HG03103 (cell line): ENCODE measurements around the gene OR6N2.

Experiments used
- ATAC-seq: cut with Tn5 transposase; IDR thresholded peaks from one replicate; pipeline ENCODE4 v1.9.1; 2021; ENCODE audit warnings: low read depth; ENCODE audit not compliant: unreplicated experiment

The OR6N2 gene, protein sequence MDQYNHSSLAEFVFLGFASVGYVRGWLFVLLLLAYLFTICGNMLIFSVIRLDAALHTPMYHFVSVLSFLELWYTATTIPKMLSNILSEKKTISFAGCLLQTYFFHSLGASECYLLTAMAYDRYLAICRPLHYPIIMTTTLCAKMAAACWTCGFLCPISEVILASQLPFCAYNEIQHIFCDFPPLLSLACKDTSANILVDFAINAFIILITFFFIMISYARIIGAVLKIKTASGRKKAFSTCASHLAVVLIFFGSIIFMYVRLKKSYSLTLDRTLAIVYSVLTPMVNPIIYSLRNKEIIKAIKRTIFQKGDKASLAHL

DNA sequence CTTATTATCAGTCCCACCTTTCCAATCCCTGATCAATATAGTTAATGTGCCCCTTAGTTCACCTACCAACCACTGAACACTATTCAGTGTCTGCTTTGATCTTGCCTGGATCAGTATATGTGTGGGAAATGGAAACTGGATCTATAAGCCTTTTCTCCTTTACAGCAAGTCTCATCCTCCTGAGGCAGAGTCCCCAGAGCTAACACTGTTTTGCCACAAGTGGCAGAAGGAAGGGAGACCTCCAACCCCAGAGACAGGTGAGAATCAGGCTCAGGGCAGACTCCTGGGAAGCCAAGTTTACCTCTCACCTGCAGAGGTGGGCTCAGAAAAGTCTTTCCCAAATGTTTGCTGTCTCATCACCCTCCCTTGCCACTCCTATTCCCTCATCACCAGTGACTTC, at the start of gene OR6N2:
TSS of gene OR6N2 (minus strand) at position 101 of the 400 bp plus-strand sequence. CDS start 3,569 bp downstream, outside the sequence.
- no peak for ATAC-seq

DNA sequence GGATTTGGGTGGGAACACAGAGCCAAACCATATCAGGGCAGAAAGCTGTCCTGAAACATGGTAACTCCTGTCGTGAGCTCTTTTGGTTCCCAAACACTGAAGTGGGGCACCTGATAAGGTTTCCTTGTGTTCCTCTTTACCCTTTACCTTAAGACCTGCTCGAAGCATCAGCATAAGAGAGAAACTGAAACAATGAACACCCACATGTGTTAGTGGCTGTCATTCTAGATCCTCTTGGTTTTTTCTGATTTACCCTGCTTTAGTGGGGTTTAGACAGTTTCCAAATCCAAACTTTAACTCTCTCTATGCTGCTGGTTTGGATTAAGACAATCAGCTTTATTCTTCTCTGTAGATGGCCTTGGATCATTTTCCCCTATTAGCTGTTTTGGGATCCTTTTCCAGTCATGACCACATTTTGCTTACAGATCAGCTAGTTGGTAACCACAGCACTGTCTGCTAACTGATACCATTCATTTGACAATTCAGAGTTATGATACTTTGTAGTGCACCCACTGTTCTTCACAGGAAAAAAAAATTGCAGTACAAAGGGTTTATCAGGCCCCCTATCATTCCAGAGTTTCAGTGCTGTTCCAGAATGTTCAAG, 49.2 kb upstream of the OR6N2 start:
- peak; percentile 38 for ATAC-seq

DNA sequence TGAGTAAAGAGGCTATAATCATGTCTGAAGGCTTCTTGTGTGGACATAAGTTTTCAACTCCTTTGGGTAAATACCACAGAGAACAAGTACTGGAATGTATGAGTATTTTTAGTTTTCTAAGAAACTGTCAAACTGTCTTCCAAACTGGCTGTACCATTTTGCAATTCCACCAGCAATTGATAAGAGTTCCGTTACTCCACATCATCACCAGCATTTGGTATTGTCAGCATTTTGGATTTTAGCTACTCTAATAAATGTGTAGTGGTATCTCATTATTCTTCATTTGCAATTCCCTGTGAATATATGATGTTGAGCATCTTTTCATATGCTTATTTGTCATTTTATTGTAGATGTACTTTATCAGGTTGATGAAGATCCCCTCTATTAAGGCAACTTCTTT, 40.7 kb upstream of the OR6N2 start:
- ATAC-seq, result no peak

DNA sequence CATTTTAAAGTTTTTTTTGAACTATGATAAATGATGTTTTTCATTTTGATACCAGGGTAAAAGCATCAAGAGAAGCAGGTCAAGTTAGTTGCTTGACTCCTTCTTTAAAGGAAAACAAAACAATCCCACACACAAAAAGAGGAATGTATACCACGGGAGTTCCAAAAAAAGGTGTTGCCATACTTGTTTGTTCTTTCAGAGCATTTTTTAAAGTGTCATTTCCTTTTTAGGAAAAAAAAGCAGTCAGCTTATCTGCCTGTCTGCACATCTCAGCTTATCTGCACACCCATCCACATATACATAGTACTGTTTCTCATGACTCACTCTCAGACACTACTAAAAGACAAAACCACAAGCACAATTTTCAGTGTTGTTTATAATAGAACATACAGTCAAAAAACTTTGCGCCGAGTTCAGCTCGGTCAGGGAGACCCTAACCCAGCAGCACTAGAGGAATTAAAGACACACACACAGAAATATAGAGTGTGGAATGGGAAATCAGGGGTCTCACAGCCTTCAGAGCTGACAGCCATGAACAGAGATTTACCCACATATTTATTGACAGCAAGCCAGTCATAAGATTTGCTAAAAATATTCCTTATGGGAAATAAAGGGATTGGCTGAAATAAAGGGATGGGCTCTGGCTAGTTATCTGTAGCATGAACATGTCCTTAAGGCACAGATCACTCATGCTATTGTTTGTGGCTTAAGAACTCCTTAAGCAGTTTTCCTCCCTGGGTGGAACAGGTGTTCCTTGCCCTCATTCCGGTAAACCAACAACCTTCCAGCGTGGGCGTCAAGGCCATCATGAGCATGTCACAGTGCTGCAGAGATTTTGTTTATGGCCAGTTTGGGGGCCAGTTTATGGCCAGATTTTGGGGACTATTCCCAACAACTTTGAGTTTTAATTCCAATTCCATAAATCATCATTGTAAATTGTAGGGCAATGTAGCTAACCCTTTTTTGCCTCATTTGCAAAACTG, 38.7 kb upstream of the OR6N2 start:
- ATAC-seq, result peak; percentile 85

DNA sequence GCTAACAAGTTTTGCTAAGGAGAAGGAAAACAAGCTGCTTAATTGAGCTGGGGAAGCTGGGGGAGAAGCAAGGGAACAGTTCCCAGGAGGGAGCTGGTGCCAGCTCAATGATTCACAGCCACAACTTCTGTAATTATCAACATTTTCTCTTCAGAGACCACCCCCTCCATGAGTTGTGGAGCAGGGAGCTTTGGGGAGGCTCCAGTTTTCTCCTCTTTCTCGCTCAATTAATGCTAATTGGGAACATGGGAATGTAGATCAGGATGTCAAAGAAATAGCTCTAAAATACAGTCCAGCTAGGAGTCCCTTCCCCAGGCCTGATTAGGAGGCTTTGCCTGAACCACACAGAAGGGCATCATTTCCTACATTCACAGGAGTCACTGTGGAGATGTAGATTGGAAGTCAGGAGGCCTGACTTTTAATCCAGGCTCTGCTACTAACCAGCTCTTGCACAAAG, 38.0 kb upstream of the OR6N2 start:
- ATAC-seq, result peak; percentile 10

DNA sequence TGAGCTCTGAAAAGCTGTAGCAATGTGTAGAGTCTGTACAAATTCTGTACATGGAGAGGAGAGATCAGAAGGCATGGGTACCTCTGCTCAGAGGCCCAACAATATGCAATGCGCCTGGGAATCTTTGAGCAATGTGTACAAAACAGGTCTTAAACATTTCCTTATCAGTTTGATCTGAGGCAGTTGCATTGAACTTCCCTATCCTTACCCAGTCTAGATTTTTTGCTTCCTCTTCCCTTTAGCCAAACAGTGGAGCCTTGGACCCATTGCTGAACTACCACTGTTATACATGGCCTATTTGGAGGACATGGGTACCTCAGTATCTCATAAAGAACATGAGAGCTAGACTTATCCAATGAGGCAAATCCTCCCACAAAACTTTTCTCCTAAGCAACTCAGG, 37.6 kb upstream of the OR6N2 start:
- ATAC-seq, result no peak

DNA sequence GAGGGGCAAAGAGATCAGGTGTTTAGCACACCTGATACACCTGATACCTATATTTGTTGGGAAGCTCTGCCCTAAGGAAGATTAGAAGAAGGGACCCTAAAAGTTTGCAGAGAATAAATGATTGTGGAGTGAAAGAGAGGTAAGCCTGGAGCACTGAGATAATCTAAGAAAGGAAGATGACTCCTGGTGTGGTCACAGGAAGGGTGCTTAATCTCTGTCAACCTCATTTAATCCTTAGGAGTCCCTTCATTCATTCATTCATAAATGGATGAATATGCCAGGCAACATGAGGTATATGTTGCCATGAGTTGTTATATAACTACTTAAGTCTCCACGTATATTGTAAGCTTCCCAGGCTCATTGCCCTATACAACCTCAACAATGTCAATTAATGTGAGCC, 34.0 kb upstream of the OR6N2 start:
- ATAC-seq, result no peak

DNA sequence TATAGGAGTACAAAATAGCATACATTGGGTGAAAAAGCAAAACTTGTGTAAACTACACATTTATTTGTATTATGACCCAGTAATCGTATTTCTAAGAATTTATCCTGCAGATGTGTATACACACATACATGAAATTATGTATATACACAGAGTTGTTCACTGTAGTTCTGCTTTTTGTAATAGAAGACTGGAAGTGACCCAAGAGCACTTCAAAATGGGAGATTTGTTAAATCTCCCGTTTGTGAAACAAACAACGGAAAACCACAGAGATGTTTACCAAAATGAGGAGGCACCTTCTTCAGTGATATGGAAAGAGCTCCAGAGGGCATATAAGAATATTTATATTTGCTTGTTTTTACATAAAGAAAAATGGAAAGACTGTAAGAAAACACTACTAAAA, 32.2 kb upstream of the OR6N2 start:
- no peak for ATAC-seq

DNA sequence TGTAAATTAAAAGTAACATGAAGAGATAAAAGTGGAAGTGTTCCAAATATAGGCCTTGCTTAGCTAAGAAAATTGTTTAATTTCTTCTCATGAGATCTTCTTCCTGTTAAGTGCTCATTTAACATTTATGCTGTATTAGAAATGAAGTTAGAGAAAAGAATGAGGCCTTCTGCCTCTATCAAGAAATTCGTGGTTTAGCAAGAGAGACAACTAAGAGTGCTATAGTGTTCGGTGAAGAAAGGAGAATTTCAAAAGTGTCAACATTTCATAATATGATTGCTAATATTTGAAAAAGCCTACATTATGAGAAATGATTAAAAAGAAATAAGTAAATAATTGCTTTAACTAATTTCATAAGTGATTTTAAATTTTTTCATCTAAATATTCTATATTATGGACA, 31.3 kb upstream of the OR6N2 start:
- ATAC-seq, result no peak

DNA sequence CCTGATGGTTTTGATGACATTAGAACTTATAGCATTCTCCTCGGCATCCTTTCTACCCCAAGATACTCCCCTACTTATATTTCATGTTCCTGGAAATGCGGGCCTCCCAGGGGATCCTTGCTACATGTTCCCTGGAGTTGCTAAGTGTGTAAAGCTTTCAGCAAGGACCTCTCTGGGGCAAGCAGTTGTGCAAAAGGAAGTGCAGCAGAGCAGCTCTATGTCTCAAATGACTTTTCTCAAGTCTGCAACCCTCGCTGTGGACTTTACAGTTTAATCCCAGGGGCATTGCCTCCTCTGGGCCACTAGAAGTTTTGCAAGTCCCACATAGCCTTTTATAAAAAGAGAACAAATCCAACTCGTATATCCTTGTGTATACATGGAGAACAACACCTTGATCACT, 29.3 kb upstream of the OR6N2 start:
- no peak for ATAC-seq

DNA sequence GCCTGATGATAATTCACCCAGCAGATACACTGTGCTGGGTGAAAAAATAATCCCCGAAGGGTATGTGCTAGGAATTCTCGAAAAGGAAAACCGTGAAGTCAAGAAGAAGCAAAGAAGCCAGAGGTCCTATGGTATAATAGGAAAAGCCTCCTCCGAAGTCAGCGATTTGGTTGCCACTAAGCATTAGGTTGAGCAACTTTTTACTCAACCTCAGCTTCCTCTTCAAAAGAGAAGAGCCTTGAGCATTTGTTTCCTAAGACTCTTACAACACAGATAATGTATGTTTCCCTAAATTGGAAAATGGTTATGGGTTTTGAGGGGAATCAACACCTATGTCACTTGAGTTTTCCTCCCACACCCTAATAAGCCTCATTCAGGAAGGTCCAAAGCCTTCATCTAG, 28.9 kb upstream of the OR6N2 start:
- no peak for ATAC-seq

DNA sequence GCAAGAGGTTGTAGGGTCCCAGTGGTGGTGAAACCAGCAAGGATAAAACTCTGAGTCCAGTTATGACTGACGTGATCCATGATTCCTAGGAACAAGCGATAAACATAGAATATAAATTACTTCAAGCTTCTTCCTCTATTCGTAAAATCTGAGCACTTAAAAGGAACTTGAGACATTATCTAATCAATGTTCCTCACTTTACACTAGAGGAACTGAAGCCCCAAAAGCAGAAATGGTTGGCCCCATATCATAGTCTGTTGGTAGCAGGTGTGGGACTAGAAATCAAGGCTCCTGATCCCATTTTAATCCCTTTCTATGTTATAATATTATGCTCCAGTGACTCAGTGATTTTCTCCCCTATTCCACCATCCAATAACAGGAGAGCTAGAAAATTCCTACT, 28.3 kb upstream of the OR6N2 start:
- ATAC-seq, result no peak

DNA sequence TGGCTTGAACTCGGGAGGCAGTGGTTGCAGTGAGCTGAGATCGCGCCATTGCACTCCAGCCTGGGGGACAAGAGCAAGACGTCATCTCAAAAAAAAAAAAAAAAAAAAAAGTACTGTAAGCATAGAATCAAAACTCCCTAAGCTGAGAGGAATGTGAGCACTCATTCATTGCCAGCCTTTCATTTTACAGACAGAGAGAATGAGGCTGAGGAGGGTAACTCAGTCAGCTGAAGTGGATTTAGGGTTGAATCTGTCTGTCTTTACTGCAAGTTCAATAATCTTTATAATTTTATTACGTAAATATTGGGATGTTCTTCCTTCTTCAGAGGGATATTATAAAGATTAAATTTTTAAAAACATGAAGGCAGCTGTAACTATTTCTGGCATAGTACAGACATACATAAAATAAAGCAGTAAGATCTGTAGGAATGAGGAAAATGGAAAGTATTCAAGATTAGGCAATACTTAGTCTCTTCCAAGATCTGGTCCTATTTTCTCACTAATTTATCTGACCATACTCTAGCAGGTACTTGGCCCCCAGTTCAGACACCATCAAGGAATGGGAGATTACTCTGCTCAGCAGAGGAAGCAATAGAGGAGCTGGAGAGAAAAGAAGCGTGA, 26.0 kb upstream of the OR6N2 start:
- ATAC-seq, result no peak

DNA sequence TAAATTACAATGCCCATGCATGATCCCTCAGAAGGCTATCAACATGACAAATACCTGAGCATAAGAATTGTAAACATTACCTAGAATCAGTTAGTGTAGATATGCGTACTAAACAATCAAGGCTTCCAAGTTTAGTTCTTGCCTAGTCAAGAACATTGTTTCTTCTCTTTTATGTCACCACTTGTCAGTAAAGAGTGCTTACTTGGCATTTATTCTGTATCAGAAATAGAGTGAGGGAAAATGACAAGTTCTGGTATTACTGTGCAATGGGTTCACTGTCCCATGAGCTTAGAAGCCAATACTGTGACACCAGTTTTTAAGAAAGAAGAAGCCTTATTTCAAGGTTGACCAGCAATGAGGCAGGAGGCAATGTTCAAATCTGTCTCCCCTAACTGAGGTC, 22.7 kb upstream of the OR6N2 start:
- no peak for ATAC-seq

DNA sequence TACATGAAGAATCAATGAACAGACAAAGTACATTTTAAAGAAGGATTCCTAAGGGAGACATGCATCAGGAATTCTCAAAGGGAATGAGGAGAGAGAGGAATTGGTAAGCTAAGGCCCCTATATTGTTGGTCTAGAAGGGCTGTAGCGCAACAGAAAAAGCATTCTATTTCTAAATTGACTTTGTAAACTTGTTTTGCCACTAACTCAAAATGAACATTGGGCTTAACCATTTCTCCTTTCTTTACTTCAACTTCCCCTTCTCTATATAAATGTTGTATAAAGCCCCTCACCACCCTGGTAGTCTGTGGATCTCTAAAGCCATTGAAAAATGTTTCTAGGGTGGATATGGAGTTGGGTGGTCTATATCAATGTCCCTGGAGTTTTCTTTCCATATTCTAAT, 20.4 kb upstream of the OR6N2 start:
- ATAC-seq, result no peak

DNA sequence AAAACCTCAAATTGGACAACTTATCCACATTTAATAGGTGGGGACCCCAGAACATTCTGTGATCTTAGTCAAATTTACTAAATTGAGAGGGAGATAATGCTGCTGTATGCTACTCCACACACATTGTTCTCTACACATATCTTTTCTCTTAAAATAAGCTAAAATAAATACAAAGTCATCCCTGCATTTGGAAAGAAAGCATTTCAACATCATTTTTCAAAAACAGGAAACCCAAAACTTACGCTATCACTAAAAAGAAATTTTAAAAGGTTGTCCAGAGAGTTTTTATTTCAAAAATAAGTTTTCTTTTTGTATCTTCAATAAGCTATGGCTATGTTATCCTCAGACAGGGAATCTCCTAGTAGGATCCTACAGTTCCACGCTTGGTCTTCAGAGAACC, 19.5 kb upstream of the OR6N2 start:
- ATAC-seq, result no peak

DNA sequence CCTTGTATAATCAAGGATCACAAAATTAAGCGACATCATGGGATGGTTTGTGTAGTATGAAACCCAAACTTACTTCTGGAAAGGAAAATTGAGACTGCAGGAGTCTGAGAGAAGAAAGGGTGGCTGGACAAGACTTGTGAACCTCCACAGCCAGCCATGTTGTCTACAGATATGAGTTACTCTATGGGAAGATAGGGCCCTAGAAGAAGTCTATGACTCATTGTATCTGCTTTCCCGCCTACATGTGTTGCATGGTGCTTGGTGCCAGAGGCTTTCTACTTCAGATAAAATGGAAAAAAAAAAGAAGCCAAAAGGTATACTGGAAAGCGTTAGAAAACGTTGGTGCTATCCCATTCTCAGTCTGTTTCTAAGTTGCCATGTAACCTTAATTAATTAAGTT, 18.7 kb upstream of the OR6N2 start:
- ATAC-seq, result no peak

DNA sequence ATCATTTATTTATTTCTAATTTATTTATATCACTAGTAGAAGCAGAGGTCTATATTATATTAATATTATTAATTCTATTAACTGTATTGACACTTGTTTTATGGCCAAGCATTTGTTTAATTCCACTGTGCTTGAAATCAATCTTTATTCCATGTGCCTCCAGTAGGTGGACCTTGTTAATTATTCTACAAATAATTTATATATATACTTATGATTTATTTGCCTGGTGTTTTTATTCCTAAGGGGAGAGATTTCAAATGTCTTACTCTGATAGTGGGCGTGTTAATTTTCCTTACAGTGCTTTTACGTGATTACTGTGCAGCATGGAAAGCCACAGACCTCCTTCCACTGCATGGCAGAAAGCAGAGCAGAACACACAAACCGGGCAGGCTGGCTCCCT, 17.5 kb upstream of the OR6N2 start:
- no peak for ATAC-seq

DNA sequence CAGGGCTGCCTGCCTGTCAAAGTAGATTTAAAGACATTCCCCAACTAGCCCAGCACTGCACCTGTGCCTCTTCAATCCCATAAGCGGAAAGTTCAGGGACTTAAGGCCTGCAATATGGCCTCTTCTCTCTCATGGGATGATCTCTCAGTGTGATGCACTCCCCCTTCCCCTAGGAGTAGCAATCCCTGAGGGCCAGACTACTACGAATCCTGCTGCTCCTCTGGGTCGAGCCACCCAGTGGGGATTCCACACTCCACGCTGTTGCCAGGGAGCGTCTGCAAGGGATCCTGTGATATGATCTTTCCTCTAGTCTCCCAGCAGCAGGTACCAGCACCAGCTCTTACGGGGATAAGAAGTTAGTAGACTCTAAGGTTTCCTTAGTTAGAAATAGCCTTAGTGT, 13.2 kb upstream of the OR6N2 start:
- ATAC-seq, result no peak

DNA sequence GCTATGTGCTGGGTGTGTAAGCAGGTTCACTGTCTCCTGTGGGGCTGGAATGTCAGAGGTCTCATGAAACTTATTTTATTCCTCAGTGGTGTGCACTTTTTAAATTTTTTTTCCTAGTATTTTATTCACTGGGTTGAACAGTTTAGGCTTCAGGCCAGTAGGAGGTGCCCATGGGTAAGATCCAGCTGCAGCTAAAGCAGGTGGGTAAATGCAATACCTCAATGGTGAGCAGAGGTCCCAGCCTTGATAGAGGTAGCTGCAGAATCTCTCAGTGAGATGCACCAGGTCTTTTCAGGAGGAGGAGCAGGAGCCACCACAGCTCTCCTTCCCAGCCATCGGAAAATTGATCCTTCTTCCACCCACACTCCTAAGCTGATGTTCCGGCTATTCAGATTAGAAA, 12.6 kb upstream of the OR6N2 start:
- ATAC-seq, result no peak
